HCT116 (cell line): Measurements from ENCODE around the gene ZNF229.

Source experiments
- CTCF ChIP-seq, 3 experiments: fragments of 200-600 bp in 1 of 3; sonication (generic) in 1 of 3; IDR thresholded peaks in 2 of 3; conservative IDR thresholded peaks in 1 of 3; 2 replicates each; pipeline ENCODE4 v1.5.1; 2012 to 2017; ENCODE audit warnings: low read depth in 2 of 3, low read length in 2 of 3, antibody characterized with exemption in 1 of 3, borderline replicate concordance in 1 of 3, control low read depth in 1 of 3, mild to moderate bottlenecking in 1 of 3, mixed read lengths in 1 of 3, mixed run types in 1 of 3, moderate library complexity in 1 of 3; ENCODE audit not compliant: insufficient read depth in 1 of 3
- POLR2A ChIP-seq: IDR thresholded peaks from 2 replicates; pipeline ENCODE4 v1.7.0; 2011; ENCODE audit warnings: borderline replicate concordance; ENCODE audit not compliant: insufficient read depth, insufficient read length; ENCODE audit errors: extremely low read depth

GRCh38 chr19:44430956-44431355 lies 17.3 kb downstream of the ZNF229 start:
- TF ChIP-seq CTCF (IDR thresholded peaks at IDR 0.05 in 2 of 3, conservative IDR thresholded peaks at IDR 0.05 in 1 of 3; ENCODE audit: borderline replicate concordance in 1 of 3, insufficient read depth in 1 of 3, low read depth in 2 of 3, low read length in 2 of 3) (no peak), POLR2A (no peak)
